Upper lobe of left lung (tissue), 6 donors: ENCODE results near the gene MEGF6. TPM values are rescaled to one million over a fixed set of nuclear protein-coding genes. Genes with fewer than 3 reads are reported as not detected.

ENCODE experiments used
- ATAC-seq, 2 donors: fragments of 200-7000 bp; cut with Tn5 transposase; one replicate each; pipeline ENCODE4 v1.9.1; 2022; ENCODE audit warnings: mild to moderate bottlenecking in 2 of 2, moderate library complexity in 2 of 2; ENCODE audit not compliant: low FRiP score in 2 of 2
- DNase-seq, 2 donors: peaks; one replicate each; pipeline ENCODE4 v3.0.0-alpha.2; 2019 to 2020
- H3K27ac ChIP-seq, 4 donors: fragments of 200-600 bp; sonication (generic); one replicate each; pipeline ENCODE4 v1.5.1; 2016 to 2019
- H3K27me3 ChIP-seq, 4 donors: fragments of 200-600 bp; sonication (generic); one replicate each; pipeline ENCODE4 v1.5.1; 2017 to 2019
- H3K36me3 ChIP-seq, 4 donors: fragments of 200-600 bp; sonication (generic); one replicate each; pipeline ENCODE4 v1.5.1; 2016 to 2019
- H3K4me1 ChIP-seq, 4 donors: fragments of 200-600 bp; sonication (generic); one replicate each; pipeline ENCODE4 v1.5.1; 2018 to 2019
- H3K4me3 ChIP-seq, 4 donors: fragments of 200-600 bp; sonication (generic); one replicate each; pipeline ENCODE4 v1.5.1; 2017 to 2019; ENCODE audit warnings: mild to moderate bottlenecking in 2 of 4, moderate library complexity in 1 of 4
- H3K9me3 ChIP-seq, 4 donors: fragments of 200-600 bp; sonication (generic); one replicate each; pipeline ENCODE4 v1.5.1; 2018 to 2019
- EP300 ChIP-seq, 4 donors: sonication (generic); formaldehyde crosslinking; IDR thresholded peaks; one replicate each; pipeline ENCODE4 v1.5.1; 2017; ENCODE audit warnings: antibody characterized with exemption in 4 of 4, control low read depth in 2 of 4
- POLR2A ChIP-seq, 4 donors: fragments of 450-650 bp; IDR thresholded peaks; one replicate each; pipeline ENCODE4 v1.5.1; 2016 to 2017; ENCODE audit warnings: antibody characterized with exemption in 4 of 4, mild to moderate bottlenecking in 2 of 4
- POLR2AphosphoS5 ChIP-seq, 2 donors: sonication (generic); formaldehyde crosslinking; IDR thresholded peaks; one replicate each; pipeline ENCODE4 v1.5.1; 2017; ENCODE audit warnings: antibody characterized with exemption in 2 of 2
- WGBS, 2 donors: methylation state at CpG; one replicate each; pipeline ENCODE4 v1.1.5; 2017 to 2018; 5-methylcytosine and 5-hydroxymethylcytosine counted together
- total RNA-seq, 6 donors: library from RNA; depleted of rRNA in 4 of 6; stranded (reverse); fragments of >200 nt in 4 of 6; gene quantifications; one replicate each; pipeline versions ENCODE4 v1.1.0 to v1.2.1, GENCODE V29; 2016 to 2021
- TF ChIP-seq, protein P1 (sequence below), 6 experiments: fragments of 450-650 bp in 4 of 6; fragments of 200-600 bp in 2 of 6; sonication (generic) in 2 of 6; IDR thresholded peaks; one replicate each; pipeline ENCODE4 v1.5.1; 2016 to 2019; ENCODE audit warnings: antibody characterized with exemption in 6 of 6
- donor health status: DM: no; HTN: no; CAD: no; lungs with moderate emphysema.
- donor health status: DM: no; HTN: yes; CAD: no; lungs with severe emphysema.

MEGF6 gene
- total RNA-seq, 6 donors from 2014 or later, result 23.8 to 128 (median 83.5) TPM

DNA sequence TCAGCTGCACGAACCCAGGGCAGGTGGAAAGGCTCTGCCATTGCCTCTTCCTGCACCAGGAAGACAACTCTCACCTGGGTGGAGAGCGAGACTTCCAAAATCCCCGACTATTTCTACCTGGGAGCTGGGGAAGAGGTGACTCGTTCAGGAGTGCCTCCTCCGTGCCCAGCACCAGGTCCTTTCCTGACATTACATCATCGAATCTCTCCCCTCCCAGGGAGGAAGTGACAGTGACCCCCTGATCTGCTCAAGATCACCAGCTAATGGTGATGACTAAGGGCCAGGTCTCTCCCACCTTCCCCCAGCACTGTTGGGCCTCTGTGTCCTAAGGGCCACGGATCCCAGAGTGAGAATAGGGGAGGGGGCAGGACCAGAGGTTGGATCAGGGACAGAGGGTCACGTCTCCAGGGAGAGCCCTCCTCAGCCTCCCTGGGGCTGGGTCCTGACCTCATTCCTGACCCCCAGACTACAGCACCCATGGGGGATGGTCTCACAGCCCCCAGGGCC lies 6.8 kb downstream of the MEGF6 start:
- Histone ChIP-seq H3K27ac (no peak overlapping the region), H3K4me1 (peaks cover 0 to 33% (median 24%) of the 10 kb centered on the region in 4 donors), H3K4me3 (no peak overlapping the region), H3K27me3 (no peaks in the 10 kb centered on the region), H3K9me3 (no peaks in the 10 kb centered on the region), H3K36me3 (no peaks in the 10 kb centered on the region)
- TF ChIP-seq POLR2A (IDR thresholded peaks at IDR 0.05) (no peak), POLR2AphosphoS5 (IDR thresholded peaks at IDR 0.05) (no peak), EP300 (IDR thresholded peaks at IDR 0.05) (no peak)
- TF ChIP-seq, protein P1, sequence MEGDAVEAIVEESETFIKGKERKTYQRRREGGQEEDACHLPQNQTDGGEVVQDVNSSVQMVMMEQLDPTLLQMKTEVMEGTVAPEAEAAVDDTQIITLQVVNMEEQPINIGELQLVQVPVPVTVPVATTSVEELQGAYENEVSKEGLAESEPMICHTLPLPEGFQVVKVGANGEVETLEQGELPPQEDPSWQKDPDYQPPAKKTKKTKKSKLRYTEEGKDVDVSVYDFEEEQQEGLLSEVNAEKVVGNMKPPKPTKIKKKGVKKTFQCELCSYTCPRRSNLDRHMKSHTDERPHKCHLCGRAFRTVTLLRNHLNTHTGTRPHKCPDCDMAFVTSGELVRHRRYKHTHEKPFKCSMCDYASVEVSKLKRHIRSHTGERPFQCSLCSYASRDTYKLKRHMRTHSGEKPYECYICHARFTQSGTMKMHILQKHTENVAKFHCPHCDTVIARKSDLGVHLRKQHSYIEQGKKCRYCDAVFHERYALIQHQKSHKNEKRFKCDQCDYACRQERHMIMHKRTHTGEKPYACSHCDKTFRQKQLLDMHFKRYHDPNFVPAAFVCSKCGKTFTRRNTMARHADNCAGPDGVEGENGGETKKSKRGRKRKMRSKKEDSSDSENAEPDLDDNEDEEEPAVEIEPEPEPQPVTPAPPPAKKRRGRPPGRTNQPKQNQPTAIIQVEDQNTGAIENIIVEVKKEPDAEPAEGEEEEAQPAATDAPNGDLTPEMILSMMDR (IDR thresholded peaks at IDR 0.05), result no peak
- no peak for ATAC-seq
- no peak for DNase-seq
- WGBS, 2 donors, result 80 to 90% methylated on average over 2 to 8 of the region's 8 CpGs

- WGBS, 2 donors, result 81% methylated on average over 5 to 28 of the region's 29 CpGs
- no peaks in the 10 kb centered on the region for H3K27me3 ChIP-seq
- ATAC-seq (no peak), DNase-seq (peak in 1 of 2 donors; percentile 83)
- H3K4me1 ChIP-seq, result peaks cover 6 to 34% (median 27%) of the 10 kb centered on the region in 4 donors
- no peaks in the 10 kb centered on the region for H3K36me3 ChIP-seq
- H3K4me3 ChIP-seq, result no peak overlapping the region
- no peak overlapping the region for H3K27ac ChIP-seq
- TF ChIP-seq, protein P1 (IDR thresholded peaks at IDR 0.05), result no peak
- TF ChIP-seq POLR2AphosphoS5 (IDR thresholded peaks at IDR 0.05) (no peak), EP300 (IDR thresholded peaks at IDR 0.05) (no peak), POLR2A (IDR thresholded peaks at IDR 0.05) (no peak)
- H3K9me3 ChIP-seq, result no peaks in the 10 kb centered on the region
Measured at GRCh38 chr1:3603571-3604467, 7.5 kb downstream of the MEGF6 start.

- H3K36me3 ChIP-seq, result no peaks in the 10 kb centered on the region
- ATAC-seq, result no peak
- H3K27me3 ChIP-seq, result no peaks in the 10 kb centered on the region
- no peak overlapping the region for H3K4me3 ChIP-seq
- WGBS, 2 donors, result 63 to 86% methylated on average over 9 to 11 of the region's 11 CpGs
- TF ChIP-seq, protein P1 (IDR thresholded peaks at IDR 0.05), result no peak
- TF ChIP-seq POLR2A (IDR thresholded peaks at IDR 0.05) (no peak), EP300 (IDR thresholded peaks at IDR 0.05) (no peak), POLR2AphosphoS5 (IDR thresholded peaks at IDR 0.05) (no peak)
- peaks cover 13 to 39% (median 33%) of the 10 kb centered on the region in 4 donors for H3K4me1 ChIP-seq
- H3K9me3 ChIP-seq, result no peaks in the 10 kb centered on the region
- no peak overlapping the region for H3K27ac ChIP-seq
- peak in 1 of 2 donors; percentile 62 for DNase-seq
Measured at GRCh38 chr1:3603156-3603555, 8.2 kb downstream of the MEGF6 start.

- peaks cover 20 to 47% (median 41%) of the 10 kb centered on the region in 4 donors for H3K4me1 ChIP-seq
- DNase-seq (peak in 1 of 2 donors; percentile 81), ATAC-seq (no peak)
- H3K9me3 ChIP-seq, result no peaks in the 10 kb centered on the region
- H3K27ac ChIP-seq, result peak overlapping the region in 1 of 4 donors; percentile 25
- H3K36me3 ChIP-seq, result no peaks in the 10 kb centered on the region
- TF ChIP-seq EP300 (IDR thresholded peaks at IDR 0.05), result no peak
- TF ChIP-seq, protein P1 (IDR thresholded peaks at IDR 0.05), result no peak
- TF ChIP-seq POLR2AphosphoS5 (IDR thresholded peaks at IDR 0.05), result no peak
- no peak for TF ChIP-seq POLR2A (IDR thresholded peaks at IDR 0.05)
- H3K4me3 ChIP-seq, result no peak overlapping the region
- H3K27me3 ChIP-seq, result no peaks in the 10 kb centered on the region
- WGBS, 2 donors, result 93% methylated on average over 15 of the region's 21 CpGs; no CpG with 5 or more reads in 1 of the 2 donors
Measured at GRCh38 chr1:3602375-3602774, 8.9 kb downstream of the MEGF6 start.
